ENCODE measurements around the gene MBOAT2.

The MBOAT2 gene

DNA sequence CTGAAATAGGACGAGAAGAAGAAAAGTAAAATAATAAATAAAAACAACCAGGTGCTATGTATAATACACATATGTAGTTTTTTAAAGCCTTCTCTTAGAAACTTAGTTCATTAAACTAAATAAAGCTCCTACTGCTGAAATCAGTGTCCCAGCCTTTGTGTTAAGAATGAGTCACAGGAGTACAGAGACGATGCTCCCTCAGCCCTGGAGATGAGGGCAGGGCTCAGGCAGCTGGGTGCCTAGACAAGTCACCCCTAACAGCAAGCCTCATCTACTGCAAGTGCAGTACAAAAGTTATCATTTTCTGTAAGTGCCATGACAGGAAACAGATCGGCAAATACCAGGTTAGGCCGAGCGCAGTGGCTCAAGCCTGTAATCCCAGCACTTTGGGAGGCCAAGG, 184.3 kb downstream of the MBOAT2 start:
- TF ChIP-seq, protein P1, sequence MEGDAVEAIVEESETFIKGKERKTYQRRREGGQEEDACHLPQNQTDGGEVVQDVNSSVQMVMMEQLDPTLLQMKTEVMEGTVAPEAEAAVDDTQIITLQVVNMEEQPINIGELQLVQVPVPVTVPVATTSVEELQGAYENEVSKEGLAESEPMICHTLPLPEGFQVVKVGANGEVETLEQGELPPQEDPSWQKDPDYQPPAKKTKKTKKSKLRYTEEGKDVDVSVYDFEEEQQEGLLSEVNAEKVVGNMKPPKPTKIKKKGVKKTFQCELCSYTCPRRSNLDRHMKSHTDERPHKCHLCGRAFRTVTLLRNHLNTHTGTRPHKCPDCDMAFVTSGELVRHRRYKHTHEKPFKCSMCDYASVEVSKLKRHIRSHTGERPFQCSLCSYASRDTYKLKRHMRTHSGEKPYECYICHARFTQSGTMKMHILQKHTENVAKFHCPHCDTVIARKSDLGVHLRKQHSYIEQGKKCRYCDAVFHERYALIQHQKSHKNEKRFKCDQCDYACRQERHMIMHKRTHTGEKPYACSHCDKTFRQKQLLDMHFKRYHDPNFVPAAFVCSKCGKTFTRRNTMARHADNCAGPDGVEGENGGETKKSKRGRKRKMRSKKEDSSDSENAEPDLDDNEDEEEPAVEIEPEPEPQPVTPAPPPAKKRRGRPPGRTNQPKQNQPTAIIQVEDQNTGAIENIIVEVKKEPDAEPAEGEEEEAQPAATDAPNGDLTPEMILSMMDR (conservative IDR thresholded peaks at IDR 0.05; ENCODE audit: low read depth, low read length) = no peak
- Histone ChIP-seq H3K4me2 (no peak overlapping the region), H2AFZ (ENCODE audit: low read depth) (no peak overlapping the region), H3K27me3 (ENCODE audit: insufficient read depth, low read depth) (no peaks in the 10 kb centered on the region), H3K36me3 (ENCODE audit: insufficient read depth) (no peaks in the 10 kb centered on the region), H3K4me3 (IDR thresholded peaks at IDR 0.05; ENCODE audit: insufficient read depth, low read depth, low read length) (no peak overlapping the region), H3K27ac (no peak overlapping the region), H3K79me2 (ENCODE audit: insufficient read depth, low read depth) (no peaks in the 10 kb centered on the region), H4K20me1 (ENCODE audit: insufficient read depth) (no peaks in the 10 kb centered on the region), H3K4me1 (ENCODE audit: low read depth, poor library complexity, severe bottlenecking) (no peaks in the 10 kb centered on the region), H3K9ac (no peak overlapping the region)

DNA sequence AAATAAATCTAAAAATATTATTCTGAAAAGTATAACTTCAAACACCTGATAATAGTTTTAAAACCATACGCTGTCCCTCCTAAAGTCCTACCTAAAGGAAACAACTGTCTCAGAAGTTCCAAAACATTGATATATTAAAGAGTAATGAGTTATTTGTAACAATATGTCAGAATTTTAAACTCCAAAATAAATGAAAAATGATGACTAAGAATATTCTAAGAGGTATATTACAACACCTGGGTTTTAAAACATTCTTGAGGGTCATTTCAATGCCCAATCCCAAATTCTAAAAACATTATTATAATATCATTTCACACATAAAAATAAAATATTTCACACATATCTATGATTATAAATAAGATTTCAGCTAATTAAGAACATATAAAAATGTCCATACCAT, 186.3 kb downstream of the MBOAT2 start:
- no peak overlapping the region for H3K4me3 ChIP-seq (IDR thresholded peaks at IDR 0.05; ENCODE audit: insufficient read depth, low read depth, low read length)
- H4K20me1 ChIP-seq (ENCODE audit: insufficient read depth) = no peaks in the 10 kb centered on the region
- no peaks in the 10 kb centered on the region for H3K36me3 ChIP-seq (ENCODE audit: insufficient read depth)
- no peaks in the 10 kb centered on the region for H3K4me1 ChIP-seq (ENCODE audit: low read depth, poor library complexity, severe bottlenecking)
- TF ChIP-seq, protein P1 (conservative IDR thresholded peaks at IDR 0.05; ENCODE audit: low read depth, low read length) = no peak
- no peak overlapping the region for H3K4me2 ChIP-seq
- H3K27me3 ChIP-seq (ENCODE audit: insufficient read depth, low read depth) = no peaks in the 10 kb centered on the region
- H3K27ac ChIP-seq = no peak overlapping the region
- no peak overlapping the region for H3K9ac ChIP-seq
- no peaks in the 10 kb centered on the region for H3K79me2 ChIP-seq (ENCODE audit: insufficient read depth, low read depth)
- no peak overlapping the region for H2AFZ ChIP-seq (ENCODE audit: low read depth)

DNA sequence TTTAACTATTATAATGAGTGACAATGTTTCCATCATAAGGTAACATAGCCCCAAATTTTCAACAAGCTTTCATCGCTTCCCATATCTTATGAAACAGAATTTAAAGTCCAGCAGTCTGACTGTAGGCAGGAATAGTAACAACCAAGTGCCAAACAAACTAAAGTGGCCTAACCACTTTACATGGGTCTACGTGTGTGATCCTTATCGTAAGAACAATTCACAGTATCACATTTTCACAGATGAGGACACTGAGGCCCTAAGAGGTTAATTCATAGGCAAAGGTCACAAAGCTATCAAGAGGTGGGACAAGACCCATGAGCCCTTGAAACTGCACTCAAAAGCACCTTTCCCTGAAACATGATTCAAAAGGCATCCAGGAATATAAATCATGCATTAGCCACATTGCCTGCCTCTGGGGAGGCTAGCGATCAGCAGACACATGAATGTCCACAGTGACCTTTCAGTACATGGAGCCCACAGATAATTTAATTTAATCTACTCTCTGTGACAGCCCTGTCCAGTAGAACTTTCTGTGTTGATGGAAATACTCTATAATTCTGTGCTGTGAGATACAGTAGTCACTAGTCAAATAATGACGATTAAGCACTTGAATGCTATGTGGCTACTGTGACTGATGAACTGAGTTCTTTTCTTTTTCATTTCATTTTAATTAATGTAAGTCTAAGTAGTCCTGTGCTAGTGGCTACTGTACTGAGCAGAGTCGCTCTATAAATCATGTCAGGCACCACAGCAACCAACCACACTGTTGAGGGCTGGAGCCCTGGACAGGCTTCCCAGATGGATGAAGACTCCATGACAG, 196.4 kb downstream of the MBOAT2 start:
- TF ChIP-seq, protein P1 (conservative IDR thresholded peaks at IDR 0.05; ENCODE audit: low read depth, low read length) = no peak
- Histone ChIP-seq H3K9ac (no peak overlapping the region), H3K79me2 (ENCODE audit: insufficient read depth, low read depth) (no peaks in the 10 kb centered on the region), H3K4me1 (ENCODE audit: low read depth, poor library complexity, severe bottlenecking) (no peaks in the 10 kb centered on the region), H3K36me3 (ENCODE audit: insufficient read depth) (peaks cover 3% of the 10 kb centered on the region; the same call in 1 of the 2 replicates), H4K20me1 (ENCODE audit: insufficient read depth) (no peaks in the 10 kb centered on the region), H3K27me3 (ENCODE audit: insufficient read depth, low read depth) (no peaks in the 10 kb centered on the region), H2AFZ (ENCODE audit: low read depth) (no peak overlapping the region), H3K4me3 (IDR thresholded peaks at IDR 0.05; ENCODE audit: insufficient read depth, low read depth, low read length) (no peak overlapping the region), H3K27ac (no peak overlapping the region), H3K4me2 (no peak overlapping the region)

DNA sequence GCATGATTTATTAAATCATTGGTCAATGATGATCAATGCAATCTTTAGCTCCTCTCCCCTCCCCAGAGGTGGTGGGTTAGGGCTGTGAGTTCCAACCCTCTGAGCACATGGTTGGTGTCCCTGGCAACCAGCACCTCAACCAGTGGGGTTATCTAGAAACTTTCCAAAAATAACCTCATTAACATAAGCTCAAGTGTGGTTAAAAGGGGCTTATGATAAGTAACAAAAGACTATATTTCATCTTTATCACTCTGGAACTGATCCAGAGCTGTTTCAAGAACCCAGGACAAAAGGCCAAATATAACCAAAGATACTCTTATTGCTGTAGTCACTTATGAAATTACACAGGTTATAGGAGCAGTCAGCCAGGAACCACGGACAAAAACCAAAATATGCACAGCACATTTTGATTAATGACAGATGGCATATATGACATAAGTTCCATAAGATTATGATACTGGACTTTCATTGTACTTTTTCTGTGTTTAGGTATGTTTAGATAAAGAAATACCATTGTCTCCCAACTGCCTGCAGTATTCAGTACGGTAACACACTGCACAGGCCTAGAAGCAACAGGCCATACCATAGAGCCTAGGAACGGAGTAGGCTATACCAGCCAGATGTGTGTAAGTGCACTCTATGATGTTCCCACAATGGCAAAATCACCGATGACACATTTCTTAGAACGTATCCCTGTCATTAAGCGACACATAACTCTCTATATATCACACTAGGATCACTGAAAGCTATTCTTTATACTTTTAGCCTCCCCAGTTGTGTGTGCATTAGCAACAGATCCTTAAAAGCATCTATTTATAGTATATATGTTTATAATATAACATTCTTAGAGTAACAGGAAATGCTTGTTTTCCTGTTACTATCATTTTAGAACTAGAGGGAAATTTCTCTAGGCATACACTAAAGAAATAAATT, 197.9 kb downstream of the MBOAT2 start:
- no peak overlapping the region for H3K4me2 ChIP-seq
- no peak overlapping the region for H3K4me3 ChIP-seq (IDR thresholded peaks at IDR 0.05; ENCODE audit: insufficient read depth, low read depth, low read length)
- TF ChIP-seq, protein P1 (conservative IDR thresholded peaks at IDR 0.05; ENCODE audit: low read depth, low read length) = no peak
- no peaks in the 10 kb centered on the region for H3K27me3 ChIP-seq (ENCODE audit: insufficient read depth, low read depth)
- H3K36me3 ChIP-seq (ENCODE audit: insufficient read depth) = peaks cover 3% of the 10 kb centered on the region; the same call in 1 of the 2 replicates
- H3K27ac ChIP-seq = no peak overlapping the region
- no peaks in the 10 kb centered on the region for H3K79me2 ChIP-seq (ENCODE audit: insufficient read depth, low read depth)
- no peak overlapping the region for H2AFZ ChIP-seq (ENCODE audit: low read depth)
- H3K4me1 ChIP-seq (ENCODE audit: low read depth, poor library complexity, severe bottlenecking) = no peaks in the 10 kb centered on the region
- H3K9ac ChIP-seq = no peak overlapping the region
- no peaks in the 10 kb centered on the region for H4K20me1 ChIP-seq (ENCODE audit: insufficient read depth)

All from KMS-11 (cell line).